GM21528 (cell line): ENCODE results near the gene RLN3.

Experiments used
- ATAC-seq: cut with Tn5 transposase; IDR thresholded peaks from one replicate; pipeline ENCODE4 v1.9.1; 2021; ENCODE audit warnings: mild to moderate bottlenecking, moderate library complexity; ENCODE audit not compliant: unreplicated experiment, low FRiP score

The RLN3 gene

GRCh38 chr19:14027856-14028450 lies at the start of gene RLN3:
RLN3 (plus strand) TSS chr19:14028148; CDS start chr19:14028205, 57 bp downstream.
- ATAC-seq = no peak

- ATAC-seq = no peak
These were observed 49.4 kb upstream of the RLN3 start for GRCh38 chr19:13978351-13979243.

- no peak for ATAC-seq
These were observed 48.7 kb upstream of the RLN3 start for GRCh38 chr19:13979244-13979615.

GRCh38 chr19:13979686-13980085 lies 48.3 kb upstream of the RLN3 start:
- no peak for ATAC-seq

- no peak for ATAC-seq
These were observed 47.6 kb upstream of the RLN3 start for GRCh38 chr19:13980340-13980739.

- ATAC-seq = no peak
These were observed 46.9 kb upstream of the RLN3 start for GRCh38 chr19:13981021-13981420.

GRCh38 chr19:13981467-13981866 lies 46.5 kb upstream of the RLN3 start:
- ATAC-seq = no peak

- ATAC-seq = no peak
These were observed 45.9 kb upstream of the RLN3 start for GRCh38 chr19:13981988-13982501.

GRCh38 chr19:13982773-13983172 lies 45.2 kb upstream of the RLN3 start:
- ATAC-seq = no peak

- no peak for ATAC-seq
These were observed 44.6 kb upstream of the RLN3 start for GRCh38 chr19:13983213-13983889.

GRCh38 chr19:13984186-13984585 lies 43.8 kb upstream of the RLN3 start:
- ATAC-seq = no peak

- ATAC-seq = no peak
These were observed 42.8 kb upstream of the RLN3 start for GRCh38 chr19:13984875-13985741.

GRCh38 chr19:13985771-13986347 lies 42.1 kb upstream of the RLN3 start:
- ATAC-seq = peak; percentile 21

GRCh38 chr19:13986348-13986904 lies 41.5 kb upstream of the RLN3 start:
- peak; percentile 75 for ATAC-seq

- ATAC-seq = no peak
These were observed 40.7 kb upstream of the RLN3 start for GRCh38 chr19:13987101-13987890.

GRCh38 chr19:13989487-13989886 lies 38.5 kb upstream of the RLN3 start:
- no peak for ATAC-seq

- no peak for ATAC-seq
These were observed 37.9 kb upstream of the RLN3 start for GRCh38 chr19:13990085-13990484.

- no peak for ATAC-seq
These were observed 35.9 kb upstream of the RLN3 start for GRCh38 chr19:13992025-13992424.
